SK-N-MC (cell line): Measurements from ENCODE around the gene SFR1.

Experiments
- EZH2 ChIP-seq: fragments of 200-600 bp; sonication (generic); IDR thresholded peaks from one replicate; pipeline ENCODE4 v1.6.1; 2017; ENCODE audit warnings: antibody characterized with exemption
- FOXP2 ChIP-seq: optimal IDR thresholded peaks from 2 replicates; pipeline ENCODE3; 2011; ENCODE audit warnings: mild to moderate bottlenecking, moderate library complexity; ENCODE audit not compliant: insufficient read depth; ENCODE audit errors: extremely low read length, control extremely low read depth
- POLR2AphosphoS5 ChIP-seq: IDR thresholded peaks from 2 replicates; pipeline ENCODE4 v1.6.1; 2012; ENCODE audit warnings: mild to moderate bottlenecking, low read depth, low read length, borderline replicate concordance

DNA sequence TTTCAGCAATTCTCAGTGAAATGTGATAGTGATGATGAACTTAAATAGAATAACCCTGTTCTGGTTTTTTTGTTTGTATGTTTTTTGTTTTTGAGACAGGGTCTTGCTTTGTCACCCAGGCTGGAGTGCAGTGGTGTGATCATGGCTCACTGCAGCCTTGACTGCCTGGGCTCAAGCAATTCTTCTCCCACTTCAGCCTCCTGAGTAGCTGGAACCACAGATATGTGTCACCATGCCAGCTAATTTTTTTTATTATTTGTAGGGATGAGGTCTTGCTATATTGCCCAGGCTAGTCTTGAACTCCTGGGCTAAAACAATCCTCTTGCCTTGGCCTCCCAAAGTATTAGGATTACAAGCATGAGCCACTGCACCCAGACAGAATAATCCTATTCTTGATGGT, 22.0 kb upstream of the SFR1 start:
- TF ChIP-seq EZH2 (no peak), POLR2AphosphoS5 (no peak), FOXP2 (no peak)
